GM19372 (cell line): ENCODE data around the gene RIPOR2.
"Not testable (repeated sequence)": the region's sequence is repeated elsewhere in the genome, so short reads cannot be mapped to it uniquely, and the experiment has no call there.

Source experiments
- ATAC-seq: cut with Tn5 transposase; IDR thresholded peaks from one replicate; pipeline ENCODE4 v1.9.1; 2021; ENCODE audit warnings: mild to moderate bottlenecking, low read depth, moderate library complexity; ENCODE audit not compliant: unreplicated experiment

The RIPOR2 gene

DNA sequence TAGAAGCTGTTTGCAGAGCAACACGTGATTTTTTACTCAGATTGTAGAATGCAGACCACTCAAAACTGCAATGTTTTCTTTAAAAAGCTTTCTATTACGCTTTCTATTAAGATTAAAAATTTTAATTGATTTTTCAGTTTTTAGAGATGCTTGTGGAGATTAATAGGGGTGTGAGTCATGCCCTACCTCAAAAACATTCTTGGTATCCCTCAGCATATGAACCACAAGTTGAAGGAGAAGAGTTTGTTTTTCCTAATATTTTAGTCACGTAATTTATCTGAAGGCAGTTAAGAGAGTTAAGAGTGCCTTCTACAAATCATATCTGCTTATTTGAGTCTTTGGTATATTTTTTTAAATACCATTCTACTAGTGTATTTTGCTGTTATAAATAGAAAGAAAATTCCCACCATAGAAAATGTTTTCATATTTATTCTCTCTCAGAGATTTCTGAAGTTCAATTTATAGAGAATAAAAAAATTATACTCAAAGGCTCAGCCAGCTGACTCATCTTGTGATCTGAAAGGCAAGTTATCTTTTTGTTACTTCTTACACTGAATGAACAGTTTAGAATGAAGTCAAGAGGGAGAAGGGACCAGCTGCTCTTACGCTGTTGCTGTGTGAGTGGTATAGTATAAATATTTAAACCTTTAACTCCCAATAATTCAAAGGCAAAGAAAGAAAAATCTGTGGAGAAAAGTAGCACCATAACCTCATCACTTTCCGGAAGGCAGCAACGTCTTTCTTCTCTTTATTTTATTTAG lies 7.6 kb downstream of the RIPOR2 start:
- ATAC-seq, result no peak

DNA sequence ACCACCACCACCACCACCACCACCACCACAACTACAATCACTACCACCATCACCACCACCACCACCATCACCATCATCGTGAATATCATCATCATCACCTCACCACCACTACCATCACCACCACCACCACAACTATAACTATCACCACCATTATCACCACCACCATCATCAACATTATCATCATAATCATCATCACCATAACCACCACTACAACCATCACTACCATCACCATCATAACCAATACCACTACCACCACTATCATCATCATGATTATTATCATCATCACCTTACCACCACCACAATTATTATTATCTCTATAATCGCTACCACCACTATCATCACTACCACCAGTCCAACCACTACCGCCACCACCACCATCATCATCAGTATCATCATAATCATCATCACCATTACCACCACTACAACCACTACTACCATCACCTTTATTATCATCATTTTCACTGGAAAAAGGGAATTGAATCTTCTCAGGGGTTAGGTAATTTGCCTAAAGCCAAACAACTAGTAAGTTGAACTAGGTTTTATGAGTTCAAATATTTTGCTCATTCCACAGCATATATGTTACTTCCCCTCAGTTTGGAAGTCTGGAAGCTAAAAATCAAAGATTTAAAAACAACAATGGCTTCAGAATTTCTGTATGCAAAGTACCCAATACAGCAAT lies 8.3 kb downstream of the RIPOR2 start:
- no peak for ATAC-seq

DNA sequence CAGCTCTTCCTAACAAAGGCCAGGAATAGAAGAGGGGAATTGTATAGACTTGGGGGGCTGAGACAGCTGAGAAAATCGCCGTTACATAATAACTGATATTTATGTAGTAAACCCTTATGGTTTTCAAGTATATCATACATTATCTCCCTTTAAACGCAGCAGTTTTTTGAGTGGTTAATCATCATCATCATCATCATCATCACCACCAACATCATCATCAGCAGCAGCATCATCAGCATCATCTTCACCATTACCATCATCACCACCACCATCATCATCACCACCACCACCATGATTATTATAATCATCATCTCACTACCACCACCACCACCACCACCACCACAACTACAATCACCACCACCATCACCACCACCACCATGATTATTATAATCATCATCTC lies 9.1 kb downstream of the RIPOR2 start:
- ATAC-seq, result not testable (repeated sequence)

DNA sequence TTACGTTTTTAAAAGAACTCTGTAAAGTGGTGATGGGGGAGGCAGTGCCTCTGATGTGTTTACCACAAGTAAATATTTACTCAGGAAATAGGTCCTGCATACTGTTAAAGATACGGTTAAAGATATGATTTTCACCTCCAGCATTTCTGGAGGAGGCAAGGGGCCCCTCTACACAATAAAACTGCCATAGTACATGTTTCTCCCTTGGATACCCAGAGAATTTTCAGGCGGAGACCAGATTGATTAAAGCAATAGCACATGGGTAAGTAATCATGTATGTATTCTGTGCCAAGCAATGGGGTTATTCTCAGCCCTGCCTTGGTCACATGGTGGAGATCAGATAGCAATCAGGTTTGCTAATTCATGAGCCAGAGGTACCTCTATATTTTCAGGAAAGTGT lies 9.6 kb downstream of the RIPOR2 start:
- ATAC-seq, result no peak

DNA sequence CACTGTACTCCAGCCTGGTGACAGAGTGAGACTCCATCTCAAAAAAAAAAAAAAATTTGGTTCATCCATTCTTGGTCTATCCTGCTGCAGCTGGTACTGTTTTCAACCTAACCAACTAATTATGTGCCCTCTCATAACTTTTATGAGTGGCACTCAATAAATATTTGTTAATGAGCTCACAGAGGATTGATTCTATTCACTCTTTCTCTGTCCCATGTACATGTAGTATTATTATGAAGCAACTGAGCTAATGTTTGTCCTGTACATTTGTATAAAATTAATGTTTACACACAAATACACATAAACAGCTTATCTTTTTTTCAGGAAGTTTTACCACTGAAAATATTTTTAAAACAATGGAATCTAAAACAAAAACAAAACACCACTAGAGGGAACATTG lies 10.1 kb downstream of the RIPOR2 start:
- ATAC-seq, result no peak

DNA sequence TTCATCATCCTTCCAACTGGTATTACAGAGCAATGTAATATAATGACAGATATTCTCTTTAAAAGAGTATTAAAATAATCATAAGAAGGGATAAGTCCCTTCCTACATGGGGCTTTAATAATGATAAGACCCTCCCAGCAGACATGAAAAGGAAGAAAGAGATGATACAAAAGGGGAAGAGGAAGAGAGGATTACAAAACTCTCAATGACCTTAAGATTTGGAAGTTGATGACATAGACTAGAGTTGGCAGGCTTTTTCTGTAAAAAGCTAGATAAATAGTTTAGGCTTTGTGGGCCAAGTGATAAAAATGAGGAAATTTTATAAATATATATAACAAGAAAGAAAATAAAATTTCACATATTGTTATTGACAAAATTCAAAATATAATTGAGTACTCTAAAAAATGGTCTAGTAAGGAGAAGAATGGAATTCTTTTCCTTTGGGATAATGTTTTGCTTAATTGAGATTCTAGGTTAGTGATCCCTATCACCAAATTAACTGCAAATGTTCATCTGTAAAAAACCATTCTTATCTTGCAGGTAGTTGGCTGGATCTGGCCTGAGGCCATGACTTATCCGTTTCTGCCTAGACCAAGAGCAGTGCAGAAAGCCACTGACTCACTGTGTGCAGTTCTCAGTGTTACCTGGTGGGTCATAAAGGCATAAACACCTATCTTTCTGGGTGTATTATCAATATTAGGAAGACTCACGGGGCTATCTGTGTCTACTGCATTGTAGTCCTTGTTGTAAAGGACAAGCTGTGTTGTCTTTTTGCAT lies 11.0 kb downstream of the RIPOR2 start:
- ATAC-seq, result no peak

DNA sequence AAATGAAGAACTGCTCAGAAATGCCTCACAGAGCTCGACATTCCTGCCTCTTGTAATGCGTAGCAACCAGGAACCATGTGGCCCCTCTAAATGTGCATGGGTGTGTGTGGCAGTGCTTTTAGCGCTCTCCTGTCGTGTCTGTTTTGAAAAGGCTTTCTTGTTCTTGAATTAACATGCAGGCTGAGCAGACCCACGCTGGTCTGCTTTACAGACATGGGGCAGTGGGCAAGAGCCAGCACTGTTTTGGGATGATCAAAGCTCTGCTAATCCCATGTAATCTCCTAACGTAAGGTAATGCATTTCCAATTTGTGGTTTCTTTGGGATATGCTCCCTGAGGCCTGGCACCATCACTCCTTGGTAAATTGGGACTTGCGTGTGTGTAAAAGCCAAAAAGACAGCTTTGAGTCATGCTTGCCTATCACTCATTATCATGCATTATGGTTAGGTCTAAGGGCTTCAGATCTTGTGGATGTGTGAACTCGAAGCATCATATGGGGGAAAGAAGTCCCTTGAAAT lies 11.8 kb downstream of the RIPOR2 start:
- no peak for ATAC-seq

DNA sequence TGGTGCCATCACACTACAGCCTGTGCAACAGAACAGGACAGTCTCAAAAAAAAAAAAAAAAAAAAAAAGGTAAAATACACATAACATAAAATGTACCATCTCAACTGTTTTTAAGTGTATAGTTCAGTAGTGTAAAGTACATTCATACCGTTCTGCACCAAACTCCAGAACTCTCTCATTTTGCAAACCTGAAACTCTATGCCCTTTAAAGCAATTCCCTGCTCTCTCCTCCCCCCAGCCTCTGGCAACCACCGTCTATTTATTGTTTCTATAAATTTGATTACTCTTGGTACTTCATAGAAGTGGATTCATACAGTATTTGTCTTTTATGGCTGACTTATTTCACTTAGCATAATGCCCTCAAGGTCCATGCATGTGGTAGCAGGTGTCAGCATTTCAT lies 12.9 kb downstream of the RIPOR2 start:
- no peak for ATAC-seq

DNA sequence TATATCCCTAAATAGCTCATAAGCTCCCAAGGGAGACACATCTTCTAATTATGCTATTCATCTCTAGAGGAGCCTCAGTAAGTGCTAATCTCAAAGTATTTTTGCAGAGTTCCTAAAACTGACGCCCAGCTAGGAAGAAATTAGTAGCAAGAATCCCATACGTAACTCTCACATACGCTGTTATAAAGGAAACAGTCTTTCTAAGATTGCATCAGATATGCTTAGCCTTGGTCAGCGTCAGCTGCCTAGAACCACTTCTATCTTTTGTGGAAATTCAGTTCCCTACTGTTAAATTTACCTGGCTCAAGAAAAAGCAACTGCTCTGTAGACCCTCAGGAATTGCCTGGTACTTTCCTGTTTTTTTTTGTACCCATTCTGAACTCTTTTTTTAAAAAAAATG lies 13.6 kb downstream of the RIPOR2 start:
- ATAC-seq, result no peak

DNA sequence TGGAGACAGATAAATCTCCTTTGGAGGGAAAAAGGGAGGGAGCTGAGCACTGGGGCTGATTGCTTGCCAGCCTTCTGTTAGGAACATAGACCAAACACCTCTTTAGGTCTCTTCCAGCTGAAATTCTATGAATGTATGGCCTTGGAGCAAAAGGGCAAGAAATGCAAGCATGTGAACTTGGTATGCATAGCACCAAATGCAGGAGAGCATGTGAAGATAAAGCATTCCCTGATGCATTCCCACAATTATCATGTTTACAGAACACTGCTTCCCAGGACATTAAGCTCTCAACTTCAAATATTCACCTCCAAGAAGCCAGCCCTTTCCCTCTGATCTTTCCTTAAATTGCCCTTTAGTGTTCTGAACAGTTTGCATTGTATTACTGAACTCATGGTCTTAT lies 15.6 kb downstream of the RIPOR2 start:
- no peak for ATAC-seq

DNA sequence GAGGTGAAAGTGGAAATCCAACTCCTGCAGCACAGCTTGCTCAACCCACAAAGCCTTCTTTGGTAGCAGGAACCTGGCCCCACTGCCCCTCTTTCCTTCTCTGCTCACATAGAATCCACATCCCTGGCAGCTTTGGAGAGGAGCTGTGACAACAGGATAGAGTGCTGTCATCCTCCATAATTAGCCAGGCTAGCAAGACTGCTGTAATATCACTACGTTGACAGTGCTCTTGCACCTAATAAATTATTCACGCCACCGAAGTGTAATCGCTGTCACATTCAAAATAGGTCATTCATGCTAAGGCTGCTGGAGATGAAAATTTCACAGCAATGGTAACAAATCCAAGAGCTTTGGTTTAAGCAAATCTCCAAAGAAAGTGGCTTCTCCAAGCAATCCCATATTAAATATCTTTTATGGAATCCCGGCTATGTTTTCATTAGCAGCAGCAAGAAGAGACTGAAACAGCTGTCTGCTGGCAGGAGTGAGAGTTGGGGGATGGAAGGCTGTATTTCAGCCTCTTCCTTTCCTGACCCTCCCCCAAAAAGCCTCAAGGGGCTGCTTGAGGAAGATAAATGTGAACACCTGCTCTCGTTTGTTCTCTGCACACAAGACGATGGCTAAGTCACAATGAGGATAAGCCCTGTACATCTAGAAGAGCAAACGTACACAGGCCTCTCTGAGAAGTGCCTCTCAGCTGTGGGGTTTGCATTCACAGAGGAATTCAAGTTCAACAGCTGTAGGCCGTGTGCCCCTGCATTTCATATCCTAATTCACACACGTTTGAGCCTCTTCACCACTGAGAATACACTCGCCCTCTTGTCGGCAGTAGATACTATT lies 16.5 kb downstream of the RIPOR2 start:
- ATAC-seq, result no peak

DNA sequence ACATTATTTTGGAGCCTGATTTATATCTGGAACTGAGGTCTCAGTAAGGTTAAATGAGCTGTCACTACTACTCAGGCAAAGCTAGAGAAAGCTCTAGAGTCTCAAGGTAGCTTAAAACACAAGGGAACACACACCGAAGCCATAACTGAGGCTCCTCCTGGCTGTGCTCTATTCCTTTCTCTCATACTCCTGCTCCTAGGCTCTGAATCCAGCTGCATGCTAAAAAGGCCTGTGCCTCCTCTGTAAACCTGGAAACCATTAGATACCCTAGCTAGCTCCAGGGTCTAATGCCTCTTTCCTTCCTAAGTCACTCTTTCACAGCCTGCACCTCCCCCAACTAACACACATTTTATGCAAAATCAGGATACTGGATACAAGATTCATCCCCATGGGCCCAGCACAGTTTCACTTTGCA lies 17.1 kb downstream of the RIPOR2 start:
- no peak for ATAC-seq

DNA sequence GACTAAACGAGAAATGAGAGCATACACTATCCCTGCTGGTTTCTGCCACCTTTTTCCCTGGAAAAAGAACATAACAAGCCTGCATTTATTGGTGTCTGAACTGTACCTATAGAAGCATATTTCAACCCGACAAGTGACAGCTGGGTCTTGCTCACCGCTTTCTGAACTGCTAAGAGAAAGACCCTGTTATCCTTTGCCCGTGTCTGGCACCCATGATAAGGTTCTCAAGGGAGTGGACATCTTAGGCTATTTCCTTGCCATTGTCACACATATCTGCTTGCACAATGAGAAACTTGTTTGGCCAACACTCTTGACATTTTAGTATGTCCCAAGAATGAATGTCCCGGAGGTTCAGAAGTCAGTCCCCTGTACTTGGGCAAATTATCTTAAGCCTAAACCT lies 19.3 kb downstream of the RIPOR2 start:
- no peak for ATAC-seq

DNA sequence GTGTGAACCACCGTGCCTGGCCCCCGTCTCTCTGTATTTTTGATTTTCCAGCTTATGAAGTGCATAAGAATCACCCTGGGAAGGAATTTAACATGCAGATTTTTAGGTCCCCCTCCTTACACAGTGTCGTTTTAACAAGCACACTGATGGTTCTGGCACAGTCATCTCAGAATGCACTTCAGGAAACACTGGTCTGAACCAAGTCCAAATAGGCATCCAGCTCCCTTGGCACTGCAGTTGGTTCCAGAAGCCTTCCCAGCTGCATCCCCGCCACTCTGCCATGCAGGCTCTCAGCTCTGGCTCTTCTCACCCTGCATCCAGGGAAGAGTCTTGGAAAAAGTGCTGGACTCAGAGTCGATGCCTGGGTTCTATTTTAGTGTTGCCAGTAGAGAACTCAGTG lies 20.1 kb downstream of the RIPOR2 start:
- ATAC-seq, result no peak

DNA sequence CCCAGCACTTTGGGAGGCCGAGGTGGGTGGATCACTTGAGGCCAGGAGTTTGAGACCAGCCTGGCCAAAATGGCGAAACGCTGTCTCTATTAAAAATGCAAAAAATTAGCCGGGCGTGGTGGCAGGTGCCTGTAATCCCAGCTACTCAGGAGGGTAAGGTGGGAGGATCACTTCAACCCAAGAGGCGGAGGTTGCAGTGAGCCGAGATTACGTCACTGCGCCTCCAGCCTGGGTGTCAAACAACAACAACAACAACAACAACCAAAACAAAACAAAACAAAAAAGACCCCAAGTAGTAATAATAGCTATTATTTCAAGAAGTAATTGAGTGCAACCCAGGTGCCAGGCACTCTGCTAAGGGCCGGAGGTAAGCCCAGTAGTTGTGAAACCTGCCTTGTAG lies 21.7 kb downstream of the RIPOR2 start:
- ATAC-seq, result not testable (repeated sequence)

DNA sequence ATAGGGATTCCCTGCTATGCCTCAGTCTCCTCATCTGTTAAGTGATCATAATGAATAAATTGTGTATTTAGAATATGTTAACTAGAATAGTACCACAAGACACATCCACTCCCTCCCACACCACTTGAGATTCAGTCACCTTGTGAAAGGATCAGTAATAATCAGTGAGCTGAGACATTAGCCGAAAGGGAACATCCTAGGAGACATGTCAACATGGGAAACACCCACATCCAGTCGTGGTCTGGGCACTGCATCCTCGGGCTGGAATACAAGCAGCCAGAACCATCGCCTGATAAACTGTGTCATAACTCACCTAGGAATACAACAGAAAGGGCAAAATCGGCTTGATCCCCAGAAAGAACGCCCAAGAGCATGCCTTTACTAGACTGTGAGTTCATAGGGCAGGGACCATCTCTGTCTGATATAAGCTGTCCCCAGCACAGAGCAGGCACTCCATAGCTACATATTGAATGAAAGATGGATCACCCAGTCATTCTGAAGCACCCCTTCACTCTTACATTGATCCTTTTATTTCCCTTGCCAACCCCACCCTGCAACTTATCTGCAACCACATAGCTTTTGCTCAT lies 23.9 kb downstream of the RIPOR2 start:
- no peak for ATAC-seq

DNA sequence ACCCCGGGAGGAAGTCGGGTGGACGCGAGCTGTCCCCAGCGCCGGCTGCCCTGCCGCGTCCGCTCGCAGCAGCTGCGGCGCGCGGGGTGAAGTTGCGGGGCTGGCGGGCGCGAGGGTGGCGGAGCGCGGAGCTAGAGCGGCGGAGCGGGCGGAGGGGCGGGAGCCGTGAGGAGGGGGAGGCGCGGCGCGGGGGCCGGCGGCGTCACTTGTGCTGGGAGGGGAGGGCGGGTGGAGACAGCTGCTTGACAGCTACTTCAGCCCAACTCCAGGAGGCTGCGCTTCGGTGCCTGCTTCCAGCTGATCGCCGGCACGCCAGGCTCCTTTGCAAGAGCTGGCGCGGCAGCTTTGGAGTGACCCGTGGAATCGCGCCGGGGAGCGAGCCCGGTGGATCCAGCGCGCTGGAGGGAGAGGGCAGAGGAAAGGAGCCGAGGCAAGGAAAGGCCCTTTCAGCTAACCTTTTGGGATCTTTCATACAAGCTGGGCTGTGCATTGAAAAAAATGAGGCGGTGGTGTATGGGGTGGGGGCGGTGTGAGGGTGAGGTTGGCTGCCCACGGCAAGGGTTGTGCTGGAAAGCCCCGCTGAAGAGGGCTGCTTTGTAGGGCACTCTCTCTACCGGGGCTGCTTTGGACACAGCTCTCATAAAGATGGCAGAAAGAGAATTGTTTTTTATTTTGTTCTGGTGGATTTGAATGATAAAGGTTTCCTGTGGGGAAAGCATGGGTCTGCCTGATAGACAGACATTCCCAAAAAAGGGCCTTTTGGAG lies 24.6 kb downstream of the RIPOR2 start:
- no peak for ATAC-seq

DNA sequence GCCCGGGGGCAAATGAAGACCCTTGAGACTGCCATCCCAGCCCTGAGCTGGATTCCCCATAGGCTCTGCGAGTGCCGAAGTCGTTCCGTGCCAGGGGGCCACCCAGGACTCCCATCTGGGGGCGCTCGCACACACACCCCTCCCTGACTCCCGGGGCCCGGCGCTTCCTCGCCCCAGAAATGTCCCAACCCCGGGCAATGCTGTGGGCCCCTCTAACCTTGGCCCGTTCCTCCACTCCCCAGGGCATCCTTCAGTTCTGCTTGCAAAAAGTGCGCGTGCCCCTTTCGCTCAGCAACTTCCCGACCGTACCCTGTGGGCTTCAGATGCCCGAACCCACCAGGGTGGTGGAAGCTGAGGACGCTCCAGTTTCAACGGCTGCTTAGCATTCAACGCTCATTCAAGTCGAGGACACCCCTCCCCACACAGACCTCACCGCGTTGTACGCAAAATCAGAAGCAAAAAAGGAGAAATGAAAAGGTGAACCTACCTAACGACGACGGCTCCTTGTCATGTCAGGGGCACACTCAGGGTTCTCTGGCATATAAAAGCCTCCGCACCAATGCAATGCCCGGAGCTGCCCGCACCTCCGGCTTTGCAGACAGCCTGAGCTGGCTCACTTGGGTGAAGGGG lies 25.3 kb downstream of the RIPOR2 start:
- no peak for ATAC-seq
